Fibroblast of skin of back (primary cell): ENCODE data around the gene UGDH. TPM values are rescaled to one million over a fixed set of nuclear protein-coding genes. Genes with fewer than 3 reads are reported as not detected.
A peak's percentile ranks its signal among the peaks of the same experiment; 100 is the strongest.
"Not testable (repeated sequence)": the region's sequence is repeated elsewhere in the genome, so short reads cannot be mapped to it uniquely, and the experiment has no call there.

Experiments used
- DNase-seq: peaks from one replicate; pipeline ENCODE4 v3.0.0-alpha.2; 2013
- polyA plus RNA-seq, 2 experiments: library from polyadenylated mRNA; unstranded; fragments of 120-200 nt; gene quantifications; one replicate each; pipeline ENCODE4 v1.2.1, GENCODE V29; 2013; ENCODE audit not compliant: insufficient read length in 2 of 2

Gene UGDH
- polyA plus RNA-seq (2013, experiment 1 of 2; ENCODE audit: insufficient read length), result 381 TPM
- 362 TPM for polyA plus RNA-seq (2013, experiment 2 of 2; ENCODE audit: insufficient read length)

DNA sequence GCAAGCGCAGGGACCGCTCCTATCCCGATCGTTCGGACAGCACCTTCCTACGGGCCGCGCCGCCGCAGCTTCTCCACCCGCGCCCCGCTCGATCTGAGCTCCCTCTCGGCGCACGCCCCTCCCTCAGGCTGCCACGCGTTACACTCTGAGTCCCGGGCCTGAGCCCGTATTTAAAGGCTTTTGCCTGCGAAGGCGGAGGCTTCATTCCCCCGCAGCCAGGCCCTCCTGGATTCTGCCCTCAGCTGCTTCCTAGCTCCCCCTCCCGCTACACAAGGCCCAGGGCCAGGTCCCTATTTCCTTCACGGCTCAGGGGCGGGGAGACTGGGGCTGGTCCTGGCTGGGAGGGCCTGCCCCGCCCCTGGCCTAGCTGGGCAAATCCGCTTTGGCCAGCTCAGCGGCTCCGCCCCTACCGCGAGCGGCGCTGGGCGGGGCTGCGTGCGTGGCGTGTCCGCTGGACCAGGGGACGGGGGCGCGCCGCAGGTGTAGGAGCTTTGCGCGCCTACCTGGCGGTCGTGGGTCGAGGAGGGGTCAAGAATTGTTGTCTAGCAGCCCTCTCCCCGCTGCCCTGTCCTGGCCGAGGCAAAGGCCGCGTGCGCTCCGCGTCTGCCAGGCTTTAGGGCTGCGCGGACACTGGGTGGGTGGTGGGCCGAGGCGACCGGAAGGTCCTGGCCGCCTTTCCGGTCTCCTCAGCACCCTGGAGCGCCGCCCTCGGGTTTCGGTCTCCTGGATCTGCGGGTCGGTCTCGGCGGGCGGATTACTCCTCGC is at the start of gene UGDH:
Gene UGDH (minus strand): TSS at position 144 of the 765 bp plus-strand sequence. CDS start 5,927 bp downstream, outside the sequence.
- peak; percentile 100 for DNase-seq

DNA sequence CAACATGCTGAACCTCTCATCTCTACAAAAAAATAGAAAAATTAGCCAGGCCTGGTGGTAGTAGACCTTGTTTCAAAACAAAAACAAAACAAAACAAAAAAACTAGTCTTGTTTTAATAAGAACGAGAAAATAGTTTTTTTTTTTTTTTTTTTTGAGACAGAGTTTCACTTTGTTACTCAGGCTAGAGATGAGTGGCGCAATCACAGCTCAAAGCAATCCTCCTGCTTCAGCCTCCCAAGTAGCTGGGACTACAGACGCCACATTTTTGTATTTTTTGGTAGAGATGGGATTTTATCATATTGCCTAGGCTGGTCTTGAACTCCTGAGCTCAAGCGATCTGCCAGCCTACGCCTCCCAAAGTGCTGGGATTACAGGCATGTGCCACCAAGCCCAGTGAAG is 47.7 kb upstream of the UGDH start:
- DNase-seq, result no peak

DNA sequence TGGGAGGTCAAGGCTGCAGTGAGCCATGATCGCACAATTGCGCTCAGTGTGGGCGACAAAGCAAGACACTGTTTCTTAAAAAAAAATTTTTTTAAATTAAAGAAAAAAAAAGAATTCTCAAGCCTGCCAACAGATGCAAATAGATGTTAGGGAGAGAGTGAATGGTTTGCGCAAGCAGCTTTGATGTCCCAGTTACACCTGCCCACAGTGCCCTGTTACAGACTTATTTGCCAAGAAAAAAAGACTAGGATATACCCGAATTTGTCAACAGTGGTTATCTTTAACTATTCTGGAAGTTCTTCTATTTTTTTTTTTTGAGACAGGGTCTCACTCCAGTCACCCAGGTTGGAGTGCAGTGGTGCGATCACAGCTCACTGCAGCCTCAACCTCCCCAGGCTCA is 44.3 kb upstream of the UGDH start:
- DNase-seq, result no peak

DNA sequence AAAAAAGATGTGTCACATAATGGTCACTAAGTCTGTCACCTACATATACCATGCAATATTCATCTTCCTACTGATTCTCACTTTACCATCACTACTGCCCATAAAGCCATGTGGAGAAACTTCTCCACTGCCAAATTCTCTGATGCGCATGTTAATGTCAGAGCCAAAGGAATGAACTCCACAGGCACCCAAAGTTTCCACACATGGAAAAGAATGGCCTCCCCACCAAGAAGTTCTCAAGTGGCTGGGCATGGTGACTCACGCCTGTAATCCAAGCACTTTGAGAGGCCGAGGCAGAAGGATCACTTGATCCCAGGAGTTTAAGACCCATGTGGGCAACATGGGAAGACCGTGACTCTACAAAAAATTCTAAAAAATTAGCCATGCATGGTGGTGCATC is 43.8 kb upstream of the UGDH start:
- DNase-seq, result peak; percentile 47

DNA sequence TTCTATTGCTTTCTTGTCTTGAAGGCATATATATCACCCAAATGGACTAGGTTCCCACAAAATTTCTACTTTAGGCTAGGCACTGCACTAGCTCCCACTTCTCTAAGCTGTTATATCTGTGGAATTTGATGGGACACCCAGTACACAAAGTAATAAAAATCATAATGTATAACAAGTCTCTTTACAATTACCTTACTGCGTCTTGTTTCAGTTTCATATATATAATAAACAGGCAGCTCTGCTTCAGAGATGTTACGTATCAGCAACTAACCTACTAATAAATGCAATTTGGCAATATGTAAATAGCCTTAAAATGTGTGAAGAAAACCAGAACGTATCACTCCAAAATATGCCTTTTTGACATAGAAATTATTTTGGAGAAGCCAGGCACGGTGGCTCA is 42.0 kb upstream of the UGDH start:
- DNase-seq, result no peak

DNA sequence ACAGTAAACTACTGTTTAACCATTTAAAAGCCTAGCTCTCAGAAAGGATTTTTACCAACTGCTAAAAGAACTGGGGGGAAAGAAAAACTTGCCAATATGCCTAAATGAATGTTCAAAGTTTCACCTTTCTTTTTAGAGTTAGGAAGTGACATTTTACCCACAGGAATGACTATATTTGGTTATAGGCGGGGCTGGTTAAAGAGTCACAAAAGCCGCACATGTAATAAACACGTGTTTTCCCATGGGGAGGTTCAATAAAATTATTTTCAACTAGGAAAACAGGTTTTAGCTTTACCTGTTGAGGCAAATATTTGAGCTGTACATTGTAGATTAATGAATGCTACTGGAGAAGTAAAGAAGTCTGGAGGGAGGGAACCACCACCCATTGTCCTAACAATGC is 41.6 kb upstream of the UGDH start:
- DNase-seq, result no peak

DNA sequence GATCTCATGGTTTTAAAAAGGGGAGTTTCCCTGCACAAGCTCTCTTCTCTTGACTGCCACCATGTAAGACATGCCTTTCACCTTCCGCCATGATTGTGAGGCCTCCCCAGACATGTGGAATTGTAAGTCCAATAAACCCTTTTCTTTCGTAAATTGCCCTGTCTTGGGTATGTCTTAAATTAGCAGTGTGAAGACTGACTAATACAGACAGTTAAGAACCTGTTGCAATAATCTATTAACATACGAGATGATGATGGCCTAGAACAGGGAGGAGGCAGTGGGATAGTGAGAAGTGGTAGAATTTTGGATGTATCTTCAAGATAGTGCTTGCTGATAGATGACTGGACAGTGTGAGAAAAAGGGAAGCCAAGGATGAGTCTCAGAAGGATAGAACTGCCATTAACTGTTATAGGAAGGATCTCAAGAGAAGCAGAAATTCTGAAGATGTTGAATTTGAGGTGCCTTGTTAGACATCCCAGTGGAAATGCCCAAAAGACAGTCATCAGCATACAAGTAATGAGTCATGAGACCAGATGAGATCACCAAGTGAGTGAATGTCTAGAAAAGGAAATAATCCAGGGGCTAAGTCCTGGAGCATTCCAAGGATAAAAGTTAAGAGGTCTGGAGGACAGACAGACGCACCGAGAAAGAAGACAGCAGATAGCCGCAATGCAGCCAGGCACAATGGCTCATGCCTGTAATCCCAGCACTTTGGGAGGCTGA is 38.8 kb upstream of the UGDH start:
- peak; percentile 97 for DNase-seq

DNA sequence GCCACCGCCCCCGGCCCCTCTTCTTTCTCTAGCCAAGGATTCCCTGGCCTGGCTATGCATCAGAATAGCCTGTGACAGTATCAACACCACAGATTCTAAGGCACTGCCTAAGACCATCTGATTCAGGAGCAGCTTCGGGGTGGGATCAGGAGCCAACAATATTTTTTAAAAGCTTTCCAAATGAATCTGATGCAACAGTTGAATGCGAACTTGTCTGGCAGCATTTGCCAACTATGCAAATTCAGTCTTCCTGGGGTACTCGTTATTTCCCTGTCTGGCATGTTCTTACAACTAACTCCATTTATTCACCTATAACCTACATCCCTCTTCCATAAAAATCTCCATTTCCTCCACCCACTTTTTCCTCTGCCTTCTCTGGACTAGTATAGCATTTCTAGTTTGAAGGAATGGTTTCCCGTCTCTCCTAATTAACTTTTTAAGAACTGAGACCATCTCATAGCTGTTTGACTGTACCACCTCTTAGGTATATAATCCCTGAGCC is 36.2 kb upstream of the UGDH start:
- DNase-seq, result no peak

DNA sequence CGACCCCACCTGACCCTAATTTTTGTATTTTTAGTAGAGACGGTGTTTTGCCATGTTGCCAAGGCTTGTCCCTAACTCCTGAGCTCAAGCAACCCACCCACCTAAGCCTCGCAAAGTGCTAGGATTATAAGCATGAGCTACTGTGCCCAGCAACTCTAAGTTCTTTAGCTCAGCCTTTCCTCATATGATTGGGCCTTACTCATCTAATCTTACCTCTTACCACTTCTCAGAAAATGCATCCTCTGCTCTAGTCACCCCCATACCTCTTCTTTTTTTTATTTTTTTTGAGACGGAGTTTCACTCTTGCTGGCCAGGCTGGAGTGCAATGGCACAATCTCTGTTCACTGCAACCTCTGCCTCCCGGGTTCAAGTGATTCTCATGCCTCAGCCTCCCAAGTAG is 35.6 kb upstream of the UGDH start:
- no peak for DNase-seq

DNA sequence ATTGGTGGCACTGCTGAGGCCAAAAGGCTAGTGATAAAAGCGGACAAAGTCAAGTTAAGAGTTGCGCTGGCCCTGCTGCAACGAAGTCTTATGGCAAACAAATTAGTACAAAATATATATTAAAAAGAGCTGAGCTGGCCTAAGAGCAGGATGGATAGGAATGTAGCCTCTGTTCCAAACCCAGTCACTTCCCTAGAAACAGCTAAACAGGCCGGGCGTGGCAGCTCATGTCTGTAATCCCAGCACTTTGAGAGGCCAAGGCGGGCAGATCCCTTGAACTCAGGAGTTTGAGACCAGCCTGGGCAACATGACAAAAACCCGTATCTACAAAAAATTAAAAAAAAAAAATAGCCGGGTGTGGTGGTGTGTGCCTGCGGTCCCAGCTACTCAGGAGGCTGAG is 32.4 kb upstream of the UGDH start:
- no peak for DNase-seq

DNA sequence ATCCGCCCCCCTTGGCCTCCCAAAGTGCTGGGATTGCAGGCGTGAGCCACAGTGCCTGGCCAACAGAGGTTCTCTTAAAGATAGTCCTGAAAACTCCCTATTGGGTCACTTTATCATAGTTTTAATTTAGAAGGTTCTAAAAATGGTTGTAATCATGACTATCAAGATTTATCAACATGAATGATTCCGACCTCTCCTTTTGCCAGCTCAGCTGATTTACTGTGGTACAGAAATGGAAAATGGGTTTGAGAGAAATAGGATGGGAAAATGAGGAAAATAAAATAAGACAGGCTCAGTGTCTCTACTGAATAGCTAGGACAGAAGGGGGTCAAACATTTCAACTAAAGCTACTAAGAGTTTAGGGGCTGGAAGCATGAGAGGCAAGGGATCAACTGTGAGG is 28.2 kb upstream of the UGDH start:
- DNase-seq, result no peak

DNA sequence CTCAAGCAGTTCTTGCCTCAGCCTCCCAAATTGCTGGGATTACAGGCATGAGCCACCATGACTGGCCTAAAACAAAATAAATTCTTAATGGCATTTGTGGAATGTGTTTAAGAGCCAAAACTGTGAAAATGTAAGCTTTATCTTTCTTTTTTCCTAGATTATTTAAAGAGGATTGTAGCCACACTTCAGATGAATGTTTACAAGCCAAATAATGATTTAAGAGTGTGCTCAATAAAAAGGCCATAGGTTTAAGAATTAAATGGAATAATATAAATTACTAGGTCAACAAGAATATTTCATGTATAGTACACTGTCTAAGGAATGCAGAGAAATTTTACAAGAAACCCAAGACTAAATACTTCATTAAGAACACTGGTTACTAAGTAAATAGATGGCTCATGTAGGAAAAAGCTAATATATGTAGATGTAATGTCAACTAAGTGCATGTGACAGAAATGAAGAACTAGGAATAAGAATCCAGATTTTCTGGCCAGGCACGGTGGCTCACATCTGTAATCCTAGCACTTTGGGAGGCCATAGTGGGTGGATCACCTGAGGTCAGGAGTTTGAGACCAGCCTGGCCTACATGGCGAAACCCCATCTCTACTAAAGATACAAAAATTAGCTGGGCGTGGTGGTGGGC is 21.3 kb upstream of the UGDH start:
- peak; percentile 69 for DNase-seq

DNA sequence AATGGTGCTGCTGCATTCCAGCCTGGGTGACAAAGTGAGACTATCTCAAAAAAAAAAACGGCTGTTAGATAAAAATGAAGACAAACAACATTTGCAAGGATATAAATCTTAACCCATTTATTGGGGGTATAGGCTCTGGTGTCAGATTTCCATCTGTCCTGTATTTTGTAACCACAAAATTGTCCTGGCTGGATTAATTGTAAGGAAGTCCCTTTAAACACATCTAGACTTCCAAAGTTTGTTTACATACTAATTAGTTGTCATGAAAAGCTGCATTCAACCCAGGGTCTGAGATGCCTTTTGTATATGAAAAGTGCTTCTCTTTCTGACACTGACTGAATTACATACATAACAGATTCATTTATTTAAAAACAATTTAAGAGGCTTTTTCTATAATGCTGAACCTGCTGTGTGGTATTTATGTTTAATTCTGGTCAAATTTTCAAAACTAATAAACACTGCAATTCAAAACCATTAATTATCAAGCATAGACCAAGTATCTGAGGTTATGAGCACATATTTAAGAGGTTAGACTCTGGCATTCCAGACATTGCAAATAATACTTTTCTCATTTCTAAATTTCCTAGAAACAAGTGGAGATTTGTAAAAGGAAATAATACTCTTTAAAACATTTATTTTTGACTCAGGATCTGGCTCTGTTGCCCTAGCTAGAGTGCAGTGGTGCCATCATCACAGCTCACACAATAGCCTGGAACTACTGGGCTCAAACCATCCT is 17.5 kb upstream of the UGDH start:
- peak; percentile 36 for DNase-seq

DNA sequence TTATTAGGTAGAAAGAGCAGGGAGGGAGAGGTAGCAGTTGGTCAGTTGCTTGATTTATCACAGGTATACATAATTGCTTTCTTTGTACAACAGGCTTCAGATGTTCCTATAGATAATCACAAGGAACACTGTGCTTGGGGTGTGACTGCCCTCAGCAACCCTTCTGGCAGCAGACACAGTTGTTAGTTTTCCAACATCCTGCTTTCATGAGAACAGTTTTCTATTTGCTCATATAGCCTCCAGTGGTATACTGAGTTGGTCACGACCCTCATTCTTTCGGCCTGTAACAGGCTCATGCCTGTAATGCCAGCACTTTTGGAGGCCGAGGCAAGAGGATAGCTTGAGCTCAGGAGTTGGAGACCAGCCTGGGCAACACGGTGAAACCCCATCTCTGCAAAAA is 16.8 kb upstream of the UGDH start:
- DNase-seq, result not testable (repeated sequence)

DNA sequence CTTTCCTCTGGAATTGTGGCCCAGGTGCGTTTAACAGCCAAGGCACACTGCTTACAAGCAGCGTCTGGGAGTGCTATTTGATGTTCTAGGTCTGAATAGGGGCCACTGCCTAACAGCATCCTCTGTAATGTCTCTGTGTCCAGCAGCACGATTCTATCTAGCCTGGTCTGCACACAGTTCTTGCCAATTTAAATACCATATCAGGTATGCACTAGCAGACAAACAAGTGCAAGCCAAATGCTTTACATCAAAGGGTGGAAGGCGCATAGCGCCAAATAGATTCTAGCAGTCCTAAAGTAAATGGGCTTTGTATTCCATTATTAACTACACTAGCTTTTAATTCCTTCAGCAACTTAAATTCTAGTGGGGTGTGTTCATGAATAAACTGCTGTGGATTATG is 15.8 kb upstream of the UGDH start:
- DNase-seq, result no peak

DNA sequence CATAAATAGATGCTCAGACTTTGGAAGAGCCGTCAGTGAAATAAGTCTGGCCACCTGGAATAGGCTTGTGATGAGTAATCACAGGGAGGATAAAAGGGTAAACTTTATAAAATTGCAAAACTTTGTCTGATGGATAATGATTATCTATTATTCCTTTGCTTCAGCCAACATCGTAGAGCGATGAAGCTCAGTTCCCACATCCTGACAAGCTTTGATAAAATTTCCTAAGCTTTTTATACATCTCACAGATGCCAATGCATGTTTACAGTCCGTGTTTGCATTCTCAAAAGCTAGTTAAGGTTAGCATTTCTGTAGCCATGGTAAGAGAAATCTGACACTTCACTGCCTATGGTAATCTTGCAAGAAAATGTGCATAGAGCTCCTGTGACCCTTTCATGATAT is 15.4 kb upstream of the UGDH start:
- no peak for DNase-seq

DNA sequence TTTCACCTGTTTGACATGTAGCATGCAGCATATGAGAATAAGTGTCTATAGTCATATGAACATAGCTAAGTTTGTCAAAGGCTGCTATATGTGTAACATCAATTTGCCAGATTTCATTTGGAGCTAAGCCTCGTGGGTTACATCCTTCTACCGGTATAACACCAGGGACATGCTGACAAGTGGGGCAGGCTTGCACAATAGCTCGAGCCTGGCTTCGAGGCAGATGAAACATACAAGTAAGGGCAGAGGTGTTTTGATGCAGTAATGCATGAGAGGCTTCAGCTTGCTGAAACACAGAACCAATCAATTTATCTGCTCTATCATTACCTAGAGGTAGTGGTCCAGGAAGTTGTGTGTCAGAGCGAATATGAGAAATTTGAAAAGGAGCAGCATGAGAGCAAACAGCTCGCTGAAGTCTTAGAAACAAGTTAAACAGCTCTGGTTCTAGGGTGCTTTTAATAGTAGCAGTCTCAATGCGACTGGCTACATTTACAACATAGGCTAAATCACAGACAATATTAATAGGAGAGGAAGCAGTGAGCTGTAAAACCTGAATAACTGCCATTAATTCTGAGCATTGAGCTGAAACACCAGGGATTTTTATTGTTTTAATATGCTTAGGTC is 14.9 kb upstream of the UGDH start:
- DNase-seq, result no peak

DNA sequence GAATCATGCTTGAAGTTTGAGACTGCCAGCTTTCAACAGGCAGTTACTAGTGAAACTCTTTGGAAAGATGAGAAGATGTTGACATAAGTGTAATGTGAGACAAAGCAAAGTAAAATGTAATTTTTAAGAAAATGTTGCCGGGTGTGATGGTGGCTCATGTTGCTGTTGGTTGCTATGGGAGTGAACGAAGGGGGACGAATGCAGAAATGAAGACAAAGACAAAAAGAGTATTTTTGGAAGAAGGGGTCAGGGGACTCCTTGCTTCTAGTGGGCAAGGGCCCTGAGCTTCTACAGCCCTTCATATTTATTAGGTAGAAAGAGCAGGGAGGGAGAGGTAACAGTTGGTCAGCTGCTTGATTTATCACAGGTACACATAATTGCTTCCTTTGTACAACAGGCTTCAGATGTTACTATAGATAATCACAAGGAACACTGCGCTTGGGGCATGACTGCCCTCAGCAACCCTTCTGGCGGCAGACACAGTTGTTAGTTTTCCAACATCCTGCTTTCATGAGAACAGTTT is 11.9 kb upstream of the UGDH start:
- no peak for DNase-seq

DNA sequence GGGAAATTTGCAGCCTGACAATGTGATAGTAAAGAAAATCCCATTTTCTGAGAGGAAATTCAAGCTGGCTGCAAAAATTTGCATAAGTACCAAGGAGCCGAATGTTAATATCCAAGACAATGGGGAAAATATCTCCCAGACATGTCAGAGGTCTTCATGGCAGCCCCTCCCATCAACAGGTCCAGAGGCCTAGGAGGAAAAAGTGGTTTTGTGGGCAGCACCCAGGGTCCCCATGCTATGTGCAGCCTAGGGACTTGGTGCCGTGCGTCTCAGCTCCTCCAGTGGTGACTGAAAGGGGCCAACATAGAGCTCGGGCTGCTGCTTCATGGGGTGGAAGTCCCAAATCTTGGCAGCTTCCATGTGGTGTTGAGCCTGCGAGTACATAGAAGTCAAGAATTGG is 6.3 kb upstream of the UGDH start:
- DNase-seq, result no peak

DNA sequence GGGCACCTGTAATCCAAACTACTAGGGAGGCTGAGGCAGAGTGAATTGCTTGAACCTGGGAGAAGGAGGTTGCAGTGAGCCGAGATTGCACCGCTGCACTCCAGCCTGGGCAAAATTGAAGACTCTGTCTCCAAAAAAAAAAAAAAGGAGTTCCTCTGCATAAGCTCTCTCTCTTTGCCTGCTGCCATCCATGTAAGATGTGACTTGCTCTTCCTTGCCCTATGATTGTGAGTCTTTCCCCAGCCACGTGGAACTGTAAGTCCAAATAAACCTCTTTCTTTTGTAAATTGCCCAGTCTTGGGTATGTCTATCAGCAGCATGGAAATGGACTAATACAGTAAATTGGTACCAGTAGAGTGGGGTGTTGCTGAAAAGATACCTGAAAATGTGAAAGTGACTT is 5.0 kb upstream of the UGDH start:
- not testable (repeated sequence) for DNase-seq

DNA sequence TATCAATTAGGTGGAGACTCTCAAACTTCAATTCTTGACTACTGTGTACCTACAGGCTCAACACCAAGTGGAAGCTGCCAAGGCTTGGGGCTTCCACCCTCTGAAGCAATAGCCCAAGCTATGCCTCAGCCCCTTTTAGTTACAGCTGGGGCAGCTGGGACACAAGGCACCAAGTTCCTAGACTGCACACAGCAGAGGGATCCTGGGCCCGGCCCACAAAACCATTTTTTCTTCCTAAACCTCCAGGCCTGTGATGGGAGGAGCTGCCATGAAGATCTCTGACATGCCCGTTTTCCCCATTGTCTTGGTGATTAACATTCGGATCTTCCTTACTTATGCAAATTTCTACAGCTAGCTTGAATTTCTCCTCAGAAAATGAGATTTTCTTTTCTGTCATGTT is 3.4 kb upstream of the UGDH start:
- no peak for DNase-seq

DNA sequence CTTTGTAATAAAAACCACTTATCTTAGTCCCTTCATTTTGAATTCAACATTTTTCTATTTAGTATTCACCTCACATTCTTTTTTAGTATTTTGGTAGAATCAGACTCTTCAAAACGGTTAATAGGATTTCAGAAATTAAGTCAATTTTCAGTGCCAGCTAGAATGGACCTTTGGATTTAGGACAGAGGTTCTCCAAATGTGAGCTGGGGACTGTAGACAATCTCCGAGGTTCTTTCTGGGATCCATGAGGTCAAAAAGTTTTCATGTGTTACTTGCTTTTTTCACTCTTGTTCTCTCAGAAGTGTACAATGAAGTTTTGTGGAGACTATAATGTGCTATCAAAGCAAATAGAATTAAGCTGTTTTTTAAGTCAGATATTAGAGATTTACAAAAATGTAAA is 2.3 kb upstream of the UGDH start:
- no peak for DNase-seq
